Uterus (tissue), 4 donors: ENCODE results near the gene MANSC4. TPM values are rescaled to one million over a fixed set of nuclear protein-coding genes. Genes with fewer than 3 reads are reported as not detected.

Experiments used
- DNase-seq, 2 donors: peaks; one replicate each; pipeline ENCODE4 v3.0.0-alpha.2; 2019 to 2020
- H3K27ac ChIP-seq, 2 donors: fragments of 200-600 bp; sonication (generic); 1 replicate in 1 of 2; 2 replicates in 1 of 2; pipeline ENCODE4 v1.5.1; 2016 to 2018
- H3K27me3 ChIP-seq, 2 donors: fragments of 200-600 bp; sonication (generic); one replicate each; pipeline ENCODE4 v1.5.1; 2018 to 2019; ENCODE audit warnings: control low read depth in 1 of 2
- H3K36me3 ChIP-seq, 2 donors: fragments of 200-600 bp; sonication (generic); one replicate each; pipeline ENCODE4 v1.5.1; 2019; ENCODE audit warnings: control low read depth in 1 of 2
- H3K4me1 ChIP-seq, 2 donors: fragments of 200-600 bp; sonication (generic); one replicate each; pipeline ENCODE4 v1.5.1; 2018 to 2019; ENCODE audit warnings: control low read depth in 1 of 2
- H3K4me3 ChIP-seq, 2 donors: fragments of 200-600 bp; sonication (generic); 1 replicate in 1 of 2; 2 replicates in 1 of 2; pipeline ENCODE4 v1.5.1; 2018 to 2019; ENCODE audit warnings: mild to moderate bottlenecking in 1 of 2
- H3K9me3 ChIP-seq, 2 donors: fragments of 200-600 bp; sonication (generic); one replicate each; pipeline ENCODE4 v1.5.1; 2019; ENCODE audit warnings: control low read depth in 1 of 2
- POLR2A ChIP-seq, 2 donors: fragments of 450-650 bp; IDR thresholded peaks; one replicate each; pipeline ENCODE4 v1.6.1; 2016; ENCODE audit warnings: antibody characterized with exemption in 2 of 2, mild to moderate bottlenecking in 1 of 2, moderate library complexity in 1 of 2
- intact Hi-C: fragments of 100-400 bp; cut with DNase I; formaldehyde crosslinking; loops from one replicate; pipeline ENCODE4 v1.15.1; 2023; ENCODE audit warnings: low total_unique reads
- total RNA-seq, 4 donors: library from RNA; depleted of rRNA in 3 of 4; stranded (reverse); fragments of >200 nt in 3 of 4; gene quantifications; one replicate each; pipeline versions ENCODE4 v1.1.0 to v1.2.4, GENCODE V29; 2014 to 2023
- TF ChIP-seq, protein P1 (sequence below), 4 experiments: fragments of 200-600 bp in 2 of 4; fragments of 450-650 bp in 2 of 4; sonication (generic) in 2 of 4; IDR thresholded peaks; one replicate each; pipeline ENCODE4 v1.5.1; 2016 to 2019; ENCODE audit warnings: antibody characterized with exemption in 4 of 4, mild to moderate bottlenecking in 2 of 4, moderate library complexity in 1 of 4
- donor health status: DM: yes; HTN: yes; CAD: no.

MANSC4 gene
- total RNA-seq, 4 donors from 2014 or later: 0.48 to 0.73 TPM; not detected in 2

DNA sequence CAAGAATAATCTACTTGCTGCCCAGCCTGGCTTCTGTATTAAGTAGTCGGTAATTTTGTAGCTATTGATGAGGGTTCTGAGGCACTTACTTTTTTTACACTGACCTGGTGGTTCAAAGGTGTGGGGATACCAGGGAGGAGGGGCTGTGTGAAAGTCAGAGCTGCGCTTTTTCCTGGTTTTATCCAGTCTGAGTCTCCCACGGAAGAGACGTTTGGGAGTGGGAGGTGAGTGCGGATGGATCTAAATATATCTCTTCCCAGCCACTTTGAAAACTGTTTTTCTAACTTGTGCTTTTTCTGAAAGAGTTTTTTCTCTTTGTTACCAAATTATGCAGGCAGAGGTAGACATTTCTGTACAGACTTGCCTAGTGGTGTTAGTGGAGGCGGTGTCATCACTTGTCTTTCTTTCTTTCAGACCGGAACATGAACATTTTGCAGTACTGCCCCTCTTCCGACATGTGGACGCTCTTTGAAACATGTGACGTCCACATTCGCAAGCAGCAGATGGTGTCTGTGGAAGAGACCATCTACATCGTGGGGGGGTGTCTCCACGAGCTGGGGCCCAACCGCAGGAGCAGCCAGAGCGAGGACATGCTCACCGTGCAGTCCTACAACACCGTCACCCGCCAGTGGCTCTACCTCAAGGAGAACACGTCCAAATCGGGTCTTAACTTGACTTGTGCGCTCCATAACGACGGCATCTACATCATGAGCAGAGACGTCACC is 17.4 kb upstream of the MANSC4 start:
- H3K36me3 ChIP-seq: no peaks in the 10 kb centered on the region
- no peaks in the 10 kb centered on the region for H3K4me1 ChIP-seq
- TF ChIP-seq, protein P1, sequence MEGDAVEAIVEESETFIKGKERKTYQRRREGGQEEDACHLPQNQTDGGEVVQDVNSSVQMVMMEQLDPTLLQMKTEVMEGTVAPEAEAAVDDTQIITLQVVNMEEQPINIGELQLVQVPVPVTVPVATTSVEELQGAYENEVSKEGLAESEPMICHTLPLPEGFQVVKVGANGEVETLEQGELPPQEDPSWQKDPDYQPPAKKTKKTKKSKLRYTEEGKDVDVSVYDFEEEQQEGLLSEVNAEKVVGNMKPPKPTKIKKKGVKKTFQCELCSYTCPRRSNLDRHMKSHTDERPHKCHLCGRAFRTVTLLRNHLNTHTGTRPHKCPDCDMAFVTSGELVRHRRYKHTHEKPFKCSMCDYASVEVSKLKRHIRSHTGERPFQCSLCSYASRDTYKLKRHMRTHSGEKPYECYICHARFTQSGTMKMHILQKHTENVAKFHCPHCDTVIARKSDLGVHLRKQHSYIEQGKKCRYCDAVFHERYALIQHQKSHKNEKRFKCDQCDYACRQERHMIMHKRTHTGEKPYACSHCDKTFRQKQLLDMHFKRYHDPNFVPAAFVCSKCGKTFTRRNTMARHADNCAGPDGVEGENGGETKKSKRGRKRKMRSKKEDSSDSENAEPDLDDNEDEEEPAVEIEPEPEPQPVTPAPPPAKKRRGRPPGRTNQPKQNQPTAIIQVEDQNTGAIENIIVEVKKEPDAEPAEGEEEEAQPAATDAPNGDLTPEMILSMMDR (IDR thresholded peaks at IDR 0.05): no peak
- no peak for TF ChIP-seq POLR2A (IDR thresholded peaks at IDR 0.05)
- no peaks in the 10 kb centered on the region for H3K27me3 ChIP-seq
- no peak overlapping the region for H3K27ac ChIP-seq
- intact Hi-C loops: no loop called here
- no peaks in the 10 kb centered on the region for H3K9me3 ChIP-seq
- DNase-seq: no peak
- no peak overlapping the region for H3K4me3 ChIP-seq

DNA sequence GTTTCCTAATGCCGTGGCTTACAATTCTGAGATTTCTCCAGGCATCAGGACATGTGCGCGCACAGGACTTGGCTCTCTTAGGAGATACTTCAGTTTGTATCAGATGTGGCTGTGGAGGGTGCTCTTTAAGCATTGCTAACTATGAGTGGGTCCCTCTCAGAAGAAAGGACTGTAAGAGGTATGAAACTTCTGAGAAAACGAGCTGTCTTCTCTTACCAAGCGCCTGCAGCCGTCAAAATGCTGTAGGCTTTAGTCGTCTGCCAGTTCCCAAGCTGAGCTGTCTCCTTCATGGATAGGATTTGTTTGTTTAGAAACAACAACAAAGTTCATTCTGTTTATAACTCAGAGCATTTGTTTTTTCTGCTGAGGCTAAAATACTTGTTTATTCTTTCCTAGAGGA is 16.1 kb upstream of the MANSC4 start:
- no peaks in the 10 kb centered on the region for H3K9me3 ChIP-seq
- DNase-seq: no peak
- intact Hi-C loops: no loop called here
- no peaks in the 10 kb centered on the region for H3K36me3 ChIP-seq
- H3K27ac ChIP-seq: no peak overlapping the region
- no peaks in the 10 kb centered on the region for H3K27me3 ChIP-seq
- no peak overlapping the region for H3K4me3 ChIP-seq
- TF ChIP-seq POLR2A (IDR thresholded peaks at IDR 0.05): no peak
- TF ChIP-seq, protein P1 (IDR thresholded peaks at IDR 0.05): no peak
- H3K4me1 ChIP-seq: no peaks in the 10 kb centered on the region

DNA sequence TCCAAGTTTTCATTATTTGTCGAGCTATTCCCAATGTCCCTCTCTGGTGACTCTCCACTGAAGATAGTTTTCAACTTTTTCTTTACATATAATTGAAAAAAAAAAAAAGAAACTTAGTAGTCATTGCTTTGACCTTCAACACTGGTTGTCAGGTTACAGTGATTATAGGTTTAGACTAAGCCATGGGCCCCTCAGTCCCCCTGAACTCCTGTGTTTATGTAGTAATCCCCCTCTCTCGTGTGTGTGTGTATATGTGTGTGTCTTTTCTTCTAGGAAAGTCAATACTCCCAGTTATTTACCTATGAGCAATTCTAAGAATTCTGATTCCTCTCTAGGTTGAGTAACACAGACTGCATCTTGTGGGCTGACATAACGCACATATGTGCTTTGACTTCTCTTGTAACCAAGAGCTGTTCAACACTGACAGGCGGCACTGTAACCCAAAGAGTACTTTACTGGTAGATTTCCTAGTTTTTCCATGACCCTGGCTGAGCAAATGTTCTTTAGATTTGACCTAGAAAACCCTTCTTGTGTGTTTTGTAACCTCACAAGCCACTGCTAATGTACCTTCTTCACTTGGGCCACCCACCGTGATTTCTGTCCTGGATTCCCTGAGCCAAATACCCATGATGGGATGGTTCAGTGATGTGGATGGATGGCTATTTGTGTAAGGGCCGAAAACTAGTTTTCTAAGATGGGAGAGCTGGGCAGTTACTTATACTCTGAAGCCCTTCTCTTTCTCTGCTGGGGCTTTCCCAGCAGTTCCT is 15.0 kb upstream of the MANSC4 start:
- no peaks in the 10 kb centered on the region for H3K36me3 ChIP-seq

DNA sequence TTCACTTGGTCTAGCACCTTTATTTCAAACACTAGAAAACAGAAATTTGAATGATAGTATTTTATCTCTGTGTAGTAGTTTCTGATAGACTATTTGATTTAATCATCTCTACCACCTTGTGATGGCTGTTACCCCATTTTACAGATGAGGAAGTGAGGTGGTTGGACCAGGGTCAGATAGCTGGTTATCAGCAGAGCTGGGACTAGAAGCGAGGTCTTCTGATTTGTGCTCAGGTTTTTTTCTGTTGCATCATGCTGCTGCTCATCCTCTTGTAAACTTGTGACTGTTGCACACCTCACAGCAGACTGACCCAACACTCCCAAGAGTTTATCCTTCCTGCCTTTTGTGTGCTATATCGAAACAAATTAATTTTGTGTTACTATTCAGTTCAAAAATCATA is 10.1 kb upstream of the MANSC4 start:
- Histone ChIP-seq H3K27me3 (no peaks in the 10 kb centered on the region), H3K36me3 (no peaks in the 10 kb centered on the region), H3K9me3 (no peaks in the 10 kb centered on the region), H3K4me3 (no peak overlapping the region), H3K4me1 (peaks cover 0 to 5% of the 10 kb centered on the region in 2 donors), H3K27ac (no peak overlapping the region)
- TF ChIP-seq, protein P1 (IDR thresholded peaks at IDR 0.05): no peak
- no peak for TF ChIP-seq POLR2A (IDR thresholded peaks at IDR 0.05)
- intact Hi-C loops: no loop called here
- DNase-seq: no peak

More for the DNA sequence above, 15.0 kb upstream of the MANSC4 start:
- intact Hi-C loops: no loop called here
- H3K27me3 ChIP-seq: no peaks in the 10 kb centered on the region
- H3K4me1 ChIP-seq: no peaks in the 10 kb centered on the region
- H3K9me3 ChIP-seq: no peaks in the 10 kb centered on the region
- no peak for DNase-seq
- TF ChIP-seq POLR2A (IDR thresholded peaks at IDR 0.05): no peak
- TF ChIP-seq, protein P1 (IDR thresholded peaks at IDR 0.05): no peak
- no peak overlapping the region for H3K4me3 ChIP-seq
- H3K27ac ChIP-seq: no peak overlapping the region

DNA sequence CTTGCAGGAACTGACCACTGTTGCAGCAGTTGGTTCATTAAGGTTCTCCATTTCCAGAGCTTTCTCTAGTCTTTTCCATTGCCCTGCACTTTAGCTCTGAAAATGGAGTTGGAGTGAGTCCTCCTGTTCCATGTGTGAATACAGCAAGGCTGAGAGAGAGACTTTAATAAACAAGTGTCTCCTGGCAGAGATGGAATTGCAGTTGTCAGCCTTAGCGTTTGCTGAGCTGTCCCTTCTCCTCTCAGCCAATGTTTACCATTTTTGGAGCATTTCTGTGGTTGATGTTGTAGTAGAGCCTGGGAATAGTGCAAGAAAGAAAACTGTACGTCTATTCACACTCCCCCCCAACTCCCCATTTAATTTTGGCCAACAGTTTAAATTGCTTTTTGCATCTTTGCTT is 7.5 kb upstream of the MANSC4 start:
- no peaks in the 10 kb centered on the region for H3K27me3 ChIP-seq
- TF ChIP-seq, protein P1 (IDR thresholded peaks at IDR 0.05): no peak
- no peak for TF ChIP-seq POLR2A (IDR thresholded peaks at IDR 0.05)
- no peak overlapping the region for H3K4me3 ChIP-seq
- no peaks in the 10 kb centered on the region for H3K9me3 ChIP-seq
- H3K36me3 ChIP-seq: no peaks in the 10 kb centered on the region
- no peak overlapping the region for H3K27ac ChIP-seq
- intact Hi-C loops: no loop called here
- peaks cover 0 to 8% of the 10 kb centered on the region in 2 donors for H3K4me1 ChIP-seq
- DNase-seq: no peak
